Measurements from ENCODE around the gene FBXO42.

DNA sequence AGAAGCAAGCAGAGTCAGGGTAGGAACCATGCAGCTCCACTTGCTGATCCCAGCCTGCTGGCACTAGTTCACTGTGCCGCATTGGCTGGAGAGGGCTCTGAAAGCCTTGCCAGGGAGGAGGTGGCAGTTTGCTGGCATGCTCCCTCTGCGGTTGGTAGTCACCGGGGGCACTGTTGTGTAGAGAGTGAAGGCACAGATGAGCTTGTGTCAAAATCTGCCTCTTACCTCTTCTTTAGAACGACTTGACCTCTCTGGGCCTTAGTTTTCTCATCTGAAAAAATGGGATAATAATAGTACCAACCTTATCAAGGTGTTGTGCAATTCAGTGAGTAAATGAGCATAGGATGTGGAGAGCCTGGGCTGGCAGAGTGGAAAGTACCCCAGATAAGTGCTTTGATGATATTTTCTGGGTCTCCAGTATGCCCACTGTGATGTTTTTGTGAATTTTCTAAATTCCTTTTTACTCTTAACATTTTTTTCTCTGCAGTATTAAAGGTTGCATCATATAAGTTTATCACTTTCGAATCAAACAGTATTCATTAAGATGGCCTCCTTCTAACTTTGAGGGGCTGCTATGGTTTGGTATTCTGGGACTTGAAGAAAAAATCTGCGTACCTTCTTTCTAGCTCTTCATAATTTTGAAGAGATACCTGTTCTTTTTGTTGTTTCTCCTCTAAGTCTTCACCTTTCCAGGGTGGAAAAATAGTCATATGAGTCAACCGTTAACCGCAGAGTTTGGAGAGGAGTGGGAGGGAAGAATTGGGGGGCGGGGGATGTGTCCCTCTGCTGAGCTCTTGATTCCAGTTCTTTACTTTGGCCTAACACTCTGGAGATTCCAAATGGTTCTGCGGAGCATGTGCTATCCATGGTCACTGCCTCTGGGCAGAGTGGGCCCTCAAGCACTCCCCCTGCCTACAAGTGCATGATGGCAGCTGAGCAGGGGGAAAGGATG is 41.6 kb upstream of the FBXO42 start:
- TF ChIP-seq POLR2A (IDR thresholded peaks at IDR 0.05) (no peak), CTCF (IDR thresholded peaks at IDR 0.05) (no peak)

Data from right lobe of liver (tissue), 4 donors.